Endodermal cell (in vitro differentiated cells): ENCODE measurements around the gene TAS2R42. TPM values are rescaled to one million over a fixed set of nuclear protein-coding genes. Genes with fewer than 3 reads are reported as not detected.

ENCODE experiments used
- DNase-seq: peaks from one replicate; pipeline ENCODE4 v3.0.0-alpha.2; 2017
- H3K27ac ChIP-seq: 2 replicates; pipeline ENCODE4 v1.5.1; 2013; ENCODE audit warnings: mild to moderate bottlenecking, low read depth, low read length, moderate library complexity
- H3K27me3 ChIP-seq: 2 replicates; pipeline ENCODE4 v1.6.1; 2013; ENCODE audit warnings: mild to moderate bottlenecking, low read length, moderate library complexity; ENCODE audit not compliant: insufficient read depth, control insufficient read depth, poor library complexity, severe bottlenecking
- H3K36me3 ChIP-seq: 2 replicates; pipeline ENCODE4 v1.7.0; 2013; ENCODE audit warnings: mild to moderate bottlenecking, low read length, moderate library complexity; ENCODE audit not compliant: control insufficient read depth, insufficient read depth
- H3K4me1 ChIP-seq: one replicate; pipeline ENCODE4 v1.7.0; 2013; ENCODE audit warnings: low read length; ENCODE audit not compliant: control insufficient read depth, insufficient read depth
- H3K4me3 ChIP-seq: 2 replicates; pipeline ENCODE4 v1.5.1; 2013; ENCODE audit warnings: mild to moderate bottlenecking, low read length, moderate library complexity
- H3K9ac ChIP-seq: 2 replicates; pipeline ENCODE4 v1.6.1; 2013; ENCODE audit warnings: mild to moderate bottlenecking, low read length, moderate library complexity; ENCODE audit not compliant: poor library complexity, severe bottlenecking; ENCODE audit errors: extremely low read depth
- H3K9me3 ChIP-seq: 2 replicates; pipeline ENCODE4 v1.6.1; 2013; ENCODE audit warnings: mild to moderate bottlenecking, low read length, moderate library complexity; ENCODE audit not compliant: control insufficient read depth
- H3K27ac Mint-ChIP-seq: 2 replicates; pipeline ENCODE4 v1.8.0; 2020; ENCODE audit warnings: mixed read lengths
- H3K27me3 Mint-ChIP-seq: 2 replicates; pipeline ENCODE4 v1.8.0; 2021; ENCODE audit warnings: mild to moderate bottlenecking, mixed read lengths; ENCODE audit not compliant: insufficient read depth
- H3K36me3 Mint-ChIP-seq: 2 replicates; pipeline ENCODE4 v1.8.0; 2020; ENCODE audit warnings: low read depth, mixed read lengths
- H3K4me1 Mint-ChIP-seq: 2 replicates; pipeline ENCODE4 v1.8.0; 2020; ENCODE audit warnings: mixed read lengths
- H3K4me3 Mint-ChIP-seq: 2 replicates; pipeline ENCODE4 v1.8.0; 2020; ENCODE audit warnings: mild to moderate bottlenecking, moderate library complexity, mixed read lengths
- H3K9me3 Mint-ChIP-seq: 2 replicates; pipeline ENCODE4 v1.8.0; 2020; ENCODE audit warnings: mild to moderate bottlenecking, mixed read lengths
- CTCF ChIP-seq: fragments of 200-600 bp; sonication (generic); conservative IDR thresholded peaks from 2 replicates; pipeline ENCODE4 v1.5.0; 2021; ENCODE audit warnings: antibody characterized with exemption, mild to moderate bottlenecking
- WGBS, 2 experiments: methylation state at CpG; one replicate each; pipeline versions ENCODE4 v1.1.5 to v1.1.7; 2013; ENCODE audit warnings: missing lambda C conversion rate in 2 of 2, mixed read lengths in 1 of 2; ENCODE audit not compliant: insufficient coverage in 1 of 2, insufficient read length in 1 of 2; 5-methylcytosine and 5-hydroxymethylcytosine counted together
- total RNA-seq, 2 donors: library from RNA; stranded (reverse); fragmentation: NEBNext Ultra II Directional in 1 of 2; extraction: Animal tissue kit (Norgen Biotek cat#: 25700) in 1 of 2; gene quantifications; 2 replicates in 1 of 2; 3 replicates in 1 of 2; pipeline ENCODE4 v1.2.1, GENCODE V29; 2021

TAS2R42 gene
- total RNA-seq, 2 donors from 2014 or later = not detected

- no peak for DNase-seq
- Mint-ChIP-seq H3K4me3 (no peak overlapping the region), H3K27ac (no peak overlapping the region), H3K36me3 (peaks cover 19% of the 10 kb centered on the region), H3K27me3 (no peaks in the 10 kb centered on the region), H3K4me1 (peaks cover 7% of the 10 kb centered on the region), H3K9me3 (peaks cover 1% of the 10 kb centered on the region)
- no peak for TF ChIP-seq CTCF
- H3K27ac ChIP-seq = no peak overlapping the region
- 0% methylated on average over 1 of the region's 2 CpGs for WGBS, 2 experiments
- no peak overlapping the region for H3K9ac ChIP-seq
- no peaks in the 10 kb centered on the region for H3K9me3 ChIP-seq
- H3K4me1 ChIP-seq = no peaks in the 10 kb centered on the region
- H3K4me3 ChIP-seq = no peak overlapping the region
- peaks cover 3% of the 10 kb centered on the region for H3K36me3 ChIP-seq
- H3K27me3 ChIP-seq = no peaks in the 10 kb centered on the region
Observed at GRCh38 chr12:11136075-11136474, 50.7 kb downstream of the TAS2R42 start.

Other genes starting within 250 kb of the TAS2R42 start
- 1 to 10 TPM; 2.0 to 8.1 TPM for gene TAS2R14, start 247.7 kb downstream of the TAS2R42 start, total RNA-seq
- gene TAS2R50, start 200.0 kb downstream of the TAS2R42 start, total RNA-seq = 1 to 10 TPM; 1.1 to 5.0 TPM
- 1 to 10 TPM; 2.1 to 5.9 TPM for gene TAS2R20, start 188.6 kb downstream of the TAS2R42 start, total RNA-seq
- gene TAS2R19, start 164.3 kb downstream of the TAS2R42 start, total RNA-seq = 10 to 100 TPM in 1 of 2 donors, 1 to 10 TPM in 1; 3.1 to 11.3 TPM
- 10 to 100 TPM in 1 of 2 donors, 1 to 10 TPM in 1; 2.4 to 12.4 TPM for gene TAS2R31, start 155.5 kb downstream of the TAS2R42 start, total RNA-seq
- 1 to 10 TPM; 1.3 to 3.9 TPM for gene TAS2R46, start 124.6 kb downstream of the TAS2R42 start, total RNA-seq
- 1 to 10 TPM in 1 of 2 donors, under 1 TPM in 1; 0.82 to 2.5 TPM for gene TAS2R43, start 94.6 kb downstream of the TAS2R42 start, total RNA-seq
- gene TAS2R30, start 52.3 kb downstream of the TAS2R42 start, total RNA-seq = 1 to 10 TPM; 1.8 to 9.7 TPM
- gene SMIM10L1, start 15.7 kb downstream of the TAS2R42 start, total RNA-seq = 10 to 100 TPM; 12.9 to 31.5 TPM
- gene PRB3, start 82.8 kb upstream of the TAS2R42 start, total RNA-seq = under 1 TPM; 0.35 to 0.95 TPM
- gene PRB4, start 123.5 kb upstream of the TAS2R42 start, total RNA-seq = not detected
- gene PRB2, start 208.6 kb upstream of the TAS2R42 start, total RNA-seq = not detected